Daoy (cell line): ENCODE measurements around the gene CCDC141. TPM values are rescaled to one million over a fixed set of nuclear protein-coding genes. Genes with fewer than 3 reads are reported as not detected.
"Not testable (repeated sequence)": the region's sequence is repeated elsewhere in the genome, so short reads cannot be mapped to it uniquely, and the experiment has no call there.

ENCODE experiments used
- DNase-seq: peaks from one replicate; pipeline ENCODE4 v3.0.0-alpha.2; 2015; ENCODE audit warnings: low read depth
- total RNA-seq: library from RNA; depleted of rRNA; stranded (reverse); fragments of >200 nt; shearing (Covaris generic); gene quantifications from 2 replicates; pipeline ENCODE4 v1.2.3, GENCODE V29; 2014; rRNA removed

Gene CCDC141, protein sequence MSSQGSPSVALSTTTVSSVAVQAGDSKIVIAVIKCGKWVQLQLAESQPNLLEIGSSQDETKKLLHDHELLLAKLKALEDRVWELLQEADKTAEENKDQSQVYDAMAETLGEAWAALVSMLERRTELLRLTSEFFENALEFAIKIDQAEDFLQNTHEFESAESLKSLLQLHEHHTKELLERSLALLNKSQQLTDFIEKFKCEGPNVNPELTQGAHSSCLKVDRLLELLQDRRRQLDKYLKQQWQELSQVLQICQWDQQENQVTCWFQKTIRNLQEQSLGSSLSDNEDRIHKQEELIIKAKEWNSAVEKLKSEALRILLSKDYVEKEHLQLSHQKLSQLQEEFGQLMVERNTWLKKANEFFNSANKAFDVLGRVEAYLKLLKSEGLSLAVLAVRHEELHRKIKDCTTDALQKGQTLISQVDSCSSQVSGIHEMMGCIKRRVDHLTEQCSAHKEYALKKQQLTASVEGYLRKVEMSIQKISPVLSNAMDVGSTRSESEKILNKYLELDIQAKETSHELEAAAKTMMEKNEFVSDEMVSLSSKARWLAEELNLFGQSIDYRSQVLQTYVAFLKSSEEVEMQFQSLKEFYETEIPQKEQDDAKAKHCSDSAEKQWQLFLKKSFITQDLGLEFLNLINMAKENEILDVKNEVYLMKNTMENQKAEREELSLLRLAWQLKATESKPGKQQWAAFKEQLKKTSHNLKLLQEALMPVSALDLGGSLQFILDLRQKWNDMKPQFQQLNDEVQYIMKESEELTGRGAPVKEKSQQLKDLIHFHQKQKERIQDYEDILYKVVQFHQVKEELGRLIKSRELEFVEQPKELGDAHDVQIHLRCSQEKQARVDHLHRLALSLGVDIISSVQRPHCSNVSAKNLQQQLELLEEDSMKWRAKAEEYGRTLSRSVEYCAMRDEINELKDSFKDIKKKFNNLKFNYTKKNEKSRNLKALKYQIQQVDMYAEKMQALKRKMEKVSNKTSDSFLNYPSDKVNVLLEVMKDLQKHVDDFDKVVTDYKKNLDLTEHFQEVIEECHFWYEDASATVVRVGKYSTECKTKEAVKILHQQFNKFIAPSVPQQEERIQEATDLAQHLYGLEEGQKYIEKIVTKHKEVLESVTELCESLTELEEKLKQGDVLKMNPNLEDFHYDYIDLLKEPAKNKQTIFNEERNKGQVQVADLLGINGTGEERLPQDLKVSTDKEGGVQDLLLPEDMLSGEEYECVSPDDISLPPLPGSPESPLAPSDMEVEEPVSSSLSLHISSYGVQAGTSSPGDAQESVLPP (N-terminal part only)
- total RNA-seq: not detected in 2 replicates

DNA sequence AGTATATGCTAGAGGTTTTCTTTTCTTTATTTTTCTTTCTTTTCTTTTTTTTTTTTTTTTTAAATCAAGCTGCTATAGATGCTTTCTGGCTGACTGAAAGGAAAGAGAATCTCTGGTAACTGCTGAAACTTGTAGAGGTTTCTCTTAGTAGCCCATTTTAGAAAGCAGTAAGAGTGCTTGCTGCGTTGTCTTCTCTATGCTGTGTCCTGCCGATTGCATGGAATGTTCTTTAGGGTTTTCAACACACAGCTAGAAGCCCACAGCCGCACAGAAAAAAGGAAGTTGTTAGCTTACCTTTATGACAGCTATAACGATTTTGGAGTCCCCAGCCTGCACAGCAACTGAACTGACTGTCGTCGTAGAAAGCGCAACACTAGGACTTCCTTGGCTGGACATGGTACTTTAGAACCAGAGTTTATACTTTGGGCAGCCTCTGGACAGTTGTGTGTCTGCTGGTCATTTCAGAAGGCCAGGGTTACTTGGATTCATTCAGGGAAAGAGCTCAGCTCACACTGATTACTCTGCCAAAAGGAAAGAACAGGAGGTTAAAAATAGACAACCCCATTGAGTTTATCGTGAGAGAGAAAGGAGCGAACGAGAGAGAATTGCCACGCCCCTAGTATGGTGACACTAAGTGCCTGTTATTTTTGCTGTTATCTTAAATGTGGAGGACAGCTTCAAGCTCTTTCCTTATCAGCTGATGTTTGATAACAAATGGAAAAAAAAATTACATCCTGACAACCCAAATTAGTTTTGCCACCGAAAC is at the start of gene CCDC141:
Gene CCDC141 (minus strand): TSS at position 592 of the 766 bp plus-strand sequence. CDS start 196 bp downstream, at position 396.
- DNase-seq: no peak

DNA sequence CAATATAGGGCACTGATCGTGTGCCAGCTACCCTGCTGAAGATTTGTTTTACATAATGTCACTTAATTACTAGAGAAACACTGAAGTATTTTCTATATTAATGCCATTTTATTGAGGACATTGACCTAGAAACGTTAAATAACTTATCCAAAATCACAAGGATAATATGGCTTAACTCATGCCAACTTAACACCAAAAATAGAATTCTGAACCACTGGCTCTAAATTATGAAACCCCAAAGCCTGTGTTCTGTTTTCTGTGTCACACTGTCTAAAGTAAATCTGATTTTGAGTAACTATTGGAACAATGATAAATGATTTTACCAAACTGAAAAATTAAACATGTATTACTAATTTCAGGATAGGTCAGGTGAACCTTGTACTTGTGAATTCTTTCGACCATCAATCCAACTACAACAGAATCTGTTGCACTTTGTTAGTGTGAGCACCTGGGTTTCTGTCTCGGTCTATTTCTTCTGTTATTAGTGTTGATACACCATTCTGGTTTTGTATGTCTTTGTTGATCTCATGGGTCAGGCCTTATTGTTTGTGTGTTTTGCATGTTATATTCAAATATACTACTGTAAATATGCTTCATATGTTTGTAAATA is 48.2 kb upstream of the CCDC141 start:
- no peak for DNase-seq

DNA sequence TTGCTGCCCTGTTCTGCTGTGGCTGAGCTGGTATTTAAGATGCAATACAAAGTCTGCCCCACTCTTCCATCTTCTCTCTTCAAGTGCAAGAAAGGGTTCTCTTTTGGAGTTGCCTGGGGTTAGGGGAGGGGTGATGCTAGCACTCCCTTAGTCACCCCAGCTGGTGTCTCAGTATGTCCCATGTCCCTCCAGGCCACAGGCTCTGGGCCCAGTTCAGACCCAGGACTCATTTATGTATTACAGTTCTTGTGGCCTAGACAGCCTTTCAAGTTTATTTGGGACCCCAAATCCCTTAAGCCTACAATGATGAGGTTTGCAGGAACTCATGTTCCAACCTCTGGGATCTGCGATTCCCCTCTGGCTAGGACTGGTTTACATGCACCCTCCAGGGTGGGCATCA is 47.2 kb upstream of the CCDC141 start:
- no peak for DNase-seq

DNA sequence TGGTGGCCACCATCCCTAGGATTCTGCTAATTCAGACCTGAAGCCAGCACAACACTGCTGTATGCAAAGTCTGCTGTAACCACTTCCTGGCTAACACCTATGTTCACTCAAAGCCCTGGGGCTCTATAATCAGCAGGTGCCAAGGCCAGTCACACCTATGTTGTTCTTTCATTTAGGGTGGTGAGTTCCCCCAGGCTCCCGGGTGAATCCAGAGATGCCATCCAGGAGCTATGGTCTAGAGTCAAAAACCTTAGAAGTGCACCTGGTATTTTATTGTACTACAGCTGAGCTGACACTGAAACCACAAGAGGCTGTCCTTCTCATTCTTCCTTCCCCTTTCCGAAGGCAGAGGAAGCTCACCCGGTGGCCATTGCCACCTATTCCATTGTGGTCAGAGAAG is 46.2 kb upstream of the CCDC141 start:
- no peak for DNase-seq

DNA sequence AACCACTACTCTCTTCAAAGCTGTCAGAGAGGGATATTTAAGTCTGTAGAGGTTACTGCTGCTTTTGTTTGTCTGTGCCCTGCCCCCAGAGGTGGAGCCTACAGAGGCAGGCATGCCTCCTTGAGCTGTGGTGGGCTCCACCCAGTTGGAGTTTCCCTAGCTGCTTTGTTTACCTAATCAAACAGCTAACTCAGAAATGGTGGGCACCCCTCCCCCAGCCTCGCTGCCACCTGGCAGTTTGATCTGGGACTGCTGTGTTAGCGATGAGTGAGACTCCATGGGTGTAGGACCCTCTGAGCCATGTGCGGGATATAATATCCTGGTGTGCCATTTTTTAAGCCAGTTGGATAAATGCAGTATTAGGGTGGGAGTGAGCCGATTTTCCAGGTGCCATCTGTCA is 43.0 kb upstream of the CCDC141 start:
- not testable (repeated sequence) for DNase-seq

DNA sequence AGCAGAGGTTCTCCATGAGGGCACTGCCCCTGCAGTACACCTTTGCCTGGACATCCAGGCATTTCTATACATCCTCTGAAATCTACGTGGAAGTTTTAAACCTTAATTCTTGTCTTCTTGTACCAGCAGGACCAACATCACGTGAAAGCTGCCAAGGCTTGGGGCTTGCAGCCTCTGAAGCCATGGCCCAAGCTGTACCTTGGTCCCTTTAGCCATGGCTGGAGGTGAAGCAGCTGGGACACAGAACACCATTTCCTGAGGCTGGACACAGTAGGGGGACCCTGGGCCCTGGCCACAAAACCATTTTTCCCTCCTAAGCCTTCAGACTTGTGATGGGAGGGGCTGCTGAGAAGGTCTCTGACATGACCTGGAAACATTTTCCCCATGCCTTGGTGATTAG is 32.8 kb upstream of the CCDC141 start:
- no peak for DNase-seq

DNA sequence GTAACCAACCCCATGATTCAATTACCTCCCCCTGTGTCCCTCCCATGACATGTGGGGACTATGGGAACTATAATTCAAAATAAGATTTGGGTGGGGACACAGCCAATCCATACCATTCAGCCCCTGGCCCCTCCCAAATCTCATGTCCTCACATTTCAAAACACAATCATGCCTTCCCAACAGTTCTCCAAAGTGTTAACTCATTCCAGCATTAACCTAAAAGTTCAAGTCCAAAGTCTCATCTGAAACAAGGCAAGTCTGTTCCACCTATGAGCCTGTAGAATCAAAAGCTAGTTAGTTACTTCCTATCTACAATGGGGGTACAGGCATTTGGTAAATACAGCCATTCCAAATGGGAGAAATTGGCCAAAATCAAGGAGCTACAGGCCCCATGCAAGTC is 32.0 kb upstream of the CCDC141 start:
- DNase-seq: no peak

DNA sequence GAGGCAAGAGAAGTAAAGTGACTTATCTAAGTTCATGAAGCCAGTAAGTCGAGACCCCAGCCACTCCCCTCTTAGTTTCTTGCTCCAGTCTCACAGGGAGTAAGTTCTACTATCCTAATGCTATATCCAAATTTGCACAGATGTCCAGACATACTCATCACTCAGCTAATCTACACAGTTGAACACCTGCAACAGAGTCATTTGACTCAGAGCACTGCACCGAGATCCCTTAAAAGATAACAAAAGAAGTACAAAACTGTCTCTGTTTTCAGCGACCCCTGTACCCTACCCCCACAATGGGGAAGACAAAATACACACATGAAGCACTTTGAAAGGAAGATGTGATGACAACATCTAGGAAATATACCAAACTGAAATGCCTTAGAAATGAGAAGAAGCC is 22.6 kb upstream of the CCDC141 start:
- no peak for DNase-seq

DNA sequence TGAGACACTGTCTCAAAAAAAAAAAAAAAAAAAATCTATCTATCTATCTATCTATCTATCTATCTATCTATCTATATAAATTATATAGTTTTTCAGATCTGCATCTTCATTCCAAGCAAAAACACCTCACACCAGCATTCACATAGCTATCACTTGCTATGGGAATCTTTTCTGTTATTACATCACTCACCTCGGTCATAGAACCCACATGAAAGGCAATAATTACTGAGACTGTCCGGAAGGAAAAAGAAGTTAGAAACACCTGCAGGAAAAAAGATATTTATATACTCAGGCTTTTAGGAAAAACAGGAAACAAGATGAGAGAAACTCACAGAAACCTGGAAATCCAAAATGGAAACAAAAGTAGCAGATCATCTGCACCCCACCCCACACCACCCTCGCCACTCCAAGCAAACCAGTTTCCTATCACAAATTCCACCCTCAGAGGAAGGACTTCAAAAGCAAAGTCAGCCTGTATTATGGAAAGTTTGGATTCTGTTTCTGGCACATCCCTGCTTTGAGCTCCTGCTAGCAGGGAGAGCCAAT is 21.9 kb upstream of the CCDC141 start:
- DNase-seq: no peak

DNA sequence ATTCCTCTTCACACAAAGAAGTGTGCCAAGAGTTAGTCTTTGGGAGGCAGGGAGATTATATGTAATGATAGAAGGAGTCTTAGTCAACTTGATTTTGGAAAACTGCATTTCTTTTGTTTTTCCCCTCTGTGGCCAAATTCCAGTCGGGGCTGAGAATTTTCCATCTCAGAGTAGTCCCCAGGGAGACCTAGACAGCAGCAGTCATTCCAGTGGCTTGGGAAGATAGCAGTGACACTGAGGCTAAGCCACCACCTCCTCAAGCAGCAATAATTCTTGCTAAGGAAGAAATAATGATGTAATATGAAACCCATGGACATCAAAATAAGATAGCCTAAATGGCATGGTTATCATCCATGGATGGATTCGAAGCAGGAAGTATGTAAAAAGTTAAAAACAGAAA is 21.0 kb upstream of the CCDC141 start:
- no peak for DNase-seq

DNA sequence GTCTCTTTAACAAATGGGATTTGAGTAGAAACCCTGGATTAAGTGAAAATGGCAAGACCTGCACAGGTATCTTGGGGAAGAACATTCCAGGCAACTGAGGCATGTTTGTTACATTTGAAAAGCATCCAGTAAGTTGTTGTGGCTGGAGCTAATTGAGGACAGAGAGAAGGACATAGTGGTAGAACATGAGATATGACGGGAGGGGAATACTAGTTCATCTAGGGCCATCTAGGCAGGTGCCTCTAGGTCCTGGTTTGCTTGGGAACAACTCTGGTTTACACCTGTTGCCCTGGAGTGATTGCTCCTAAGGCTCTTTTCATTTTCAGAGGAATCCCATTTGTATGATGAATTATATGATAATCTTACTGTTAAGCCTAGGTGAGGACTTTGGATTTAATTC is 19.7 kb upstream of the CCDC141 start:
- DNase-seq: no peak

DNA sequence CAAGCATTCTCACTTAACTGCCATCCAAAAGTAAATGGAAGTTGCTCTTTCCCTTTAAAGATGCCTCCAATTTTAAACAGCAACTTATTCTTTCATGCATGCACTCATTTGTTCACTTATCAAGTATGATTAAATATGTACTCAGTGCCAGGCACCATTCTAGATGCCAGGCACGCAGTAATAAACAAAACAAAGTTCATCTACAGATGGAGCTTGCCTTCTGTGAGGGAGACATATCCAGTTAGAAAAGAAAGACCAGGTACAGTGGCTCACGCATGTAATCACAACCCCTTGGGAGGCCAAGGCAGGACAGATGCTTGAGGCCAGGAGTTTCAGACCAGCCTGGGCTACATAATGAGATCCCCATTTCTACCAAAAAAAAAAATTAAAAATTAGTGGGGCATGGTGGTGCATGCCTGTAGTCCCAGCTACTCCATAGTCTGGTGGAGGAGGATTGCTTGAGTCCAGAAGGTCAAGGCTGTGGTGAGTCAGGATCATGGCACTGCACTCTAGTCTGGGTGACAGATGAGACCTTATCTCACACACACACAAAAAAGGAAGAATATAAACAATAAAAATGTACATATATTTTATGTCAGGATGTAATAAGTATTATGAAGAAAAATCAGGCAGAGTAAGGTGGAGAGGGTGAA is 19.2 kb upstream of the CCDC141 start:
- DNase-seq: no peak

DNA sequence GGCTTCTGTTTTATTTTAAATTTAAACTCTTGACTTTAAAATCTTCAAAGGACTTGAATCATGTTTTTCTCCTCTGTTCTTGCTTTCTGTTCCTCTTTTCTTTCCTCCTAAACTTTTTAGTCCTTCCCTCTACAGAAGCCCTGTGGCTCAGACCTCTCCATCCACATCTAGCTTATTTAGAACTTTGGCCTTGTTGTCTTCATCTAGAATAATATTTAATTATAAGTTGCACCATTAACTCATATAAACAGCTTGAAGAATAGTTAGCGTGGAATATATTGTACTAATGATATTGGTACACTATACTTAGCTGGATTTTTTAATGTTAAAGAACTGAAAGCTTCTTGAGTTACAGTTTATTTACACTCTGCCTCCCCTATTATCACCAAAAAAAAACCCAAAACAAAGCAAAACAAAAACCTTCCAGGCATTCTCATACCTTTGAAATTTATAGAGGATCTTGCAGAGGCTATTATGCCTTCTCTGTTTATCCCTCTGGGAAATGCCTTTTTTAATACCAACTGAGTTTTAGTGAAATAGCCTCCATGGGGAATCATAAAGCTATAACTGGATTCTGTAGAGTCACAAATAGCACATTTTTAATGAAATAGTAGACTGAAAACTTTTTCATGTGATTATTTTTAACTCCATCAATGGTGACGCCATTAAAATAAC is 9.2 kb upstream of the CCDC141 start:
- DNase-seq: no peak

DNA sequence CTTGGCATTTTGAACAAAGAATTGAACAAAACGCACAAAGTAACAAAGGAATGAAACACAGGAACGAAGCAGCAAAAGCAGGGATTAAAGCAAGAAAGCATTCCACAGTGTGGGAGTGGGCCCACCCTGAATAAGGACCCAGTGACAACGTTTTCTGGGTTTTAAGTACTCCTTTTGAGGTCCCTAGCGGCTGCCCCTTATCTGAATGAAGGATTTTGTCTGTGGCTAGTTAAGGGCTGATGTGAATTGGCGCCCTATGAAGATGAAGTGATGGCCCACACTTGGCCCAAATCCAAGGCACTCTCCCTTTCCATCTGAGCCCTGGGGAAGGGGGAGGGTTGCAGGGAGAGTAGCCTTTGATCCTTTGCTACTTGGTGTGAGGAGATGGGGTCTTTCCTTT is 7.8 kb upstream of the CCDC141 start:
- DNase-seq: no peak

DNA sequence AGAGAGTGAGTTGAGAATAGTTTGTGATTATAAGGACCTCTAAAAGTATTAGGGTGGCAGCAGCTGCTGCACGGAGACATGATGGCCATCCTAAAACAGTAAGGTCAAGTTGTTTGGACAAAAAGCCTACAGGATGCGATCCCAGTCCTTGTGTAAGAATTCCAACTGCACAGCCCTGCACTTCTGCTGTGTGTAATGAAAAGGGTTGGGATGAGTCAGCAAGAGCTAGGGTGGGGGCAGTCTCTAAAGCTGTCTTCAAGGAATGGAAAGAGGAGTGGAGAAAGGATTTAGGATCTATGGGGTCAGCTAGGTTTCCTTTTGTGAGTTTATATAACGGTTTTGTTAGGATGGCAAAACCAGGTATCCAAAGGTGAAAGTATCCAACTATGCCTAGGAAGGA is 3.6 kb upstream of the CCDC141 start:
- DNase-seq: not testable (repeated sequence)

DNA sequence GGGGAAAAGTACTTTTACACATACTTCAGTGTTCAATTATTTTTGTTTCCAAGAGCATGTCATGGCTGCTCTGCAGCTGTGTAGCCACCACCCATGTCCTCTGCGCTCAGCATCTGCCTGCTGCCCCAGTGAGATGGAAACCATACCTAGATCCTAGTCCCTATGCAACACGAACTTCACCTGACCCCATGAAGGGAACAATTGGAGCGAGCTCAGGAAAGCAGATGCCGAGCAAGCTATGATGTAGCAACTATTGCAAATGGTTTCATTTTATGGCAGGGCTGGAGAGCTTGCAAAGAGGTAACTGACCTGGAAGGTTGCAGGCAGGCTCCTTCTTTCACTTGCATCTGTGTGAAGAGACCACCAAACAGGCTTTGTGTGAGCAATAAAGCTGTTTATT is 1.3 kb upstream of the CCDC141 start:
- DNase-seq: no peak

DNA sequence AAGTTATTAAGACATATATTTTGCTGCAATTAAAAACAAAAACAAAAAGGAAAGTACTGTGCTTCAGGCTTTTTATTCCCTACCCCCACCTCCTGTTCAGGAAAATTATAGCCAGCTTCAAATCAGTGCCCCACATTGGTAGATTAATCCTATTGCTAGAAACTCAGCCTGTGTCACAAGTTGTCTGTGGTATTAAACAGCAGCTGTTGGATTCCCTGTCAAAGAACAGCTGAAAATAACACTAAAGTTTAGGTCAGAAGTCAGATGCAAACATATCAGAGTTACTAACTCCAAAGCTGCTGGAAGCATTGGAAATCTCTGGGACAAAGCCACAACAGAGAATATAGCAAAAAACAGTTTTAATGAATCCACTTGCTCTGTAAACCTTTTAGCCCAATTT is 818 bp upstream of the CCDC141 start:
- no peak for DNase-seq

DNA sequence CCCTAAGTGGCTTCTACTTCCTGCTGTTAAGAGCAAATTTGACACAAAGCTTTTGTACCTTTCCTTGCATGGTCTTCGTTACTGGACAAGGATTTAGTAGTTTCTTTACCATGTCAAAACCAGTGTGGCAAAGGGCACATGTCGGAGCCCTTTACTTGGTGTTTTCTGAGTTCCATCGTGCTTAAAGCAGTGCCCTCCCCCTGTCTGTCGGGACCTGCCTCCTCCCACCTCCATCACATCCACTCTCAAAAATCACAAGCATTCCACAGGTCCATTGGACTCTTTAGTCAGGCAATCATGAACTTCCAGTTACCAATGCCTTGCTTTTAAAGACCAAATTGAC is 763 bp downstream of the CCDC141 start:
- no peak for DNase-seq

DNA sequence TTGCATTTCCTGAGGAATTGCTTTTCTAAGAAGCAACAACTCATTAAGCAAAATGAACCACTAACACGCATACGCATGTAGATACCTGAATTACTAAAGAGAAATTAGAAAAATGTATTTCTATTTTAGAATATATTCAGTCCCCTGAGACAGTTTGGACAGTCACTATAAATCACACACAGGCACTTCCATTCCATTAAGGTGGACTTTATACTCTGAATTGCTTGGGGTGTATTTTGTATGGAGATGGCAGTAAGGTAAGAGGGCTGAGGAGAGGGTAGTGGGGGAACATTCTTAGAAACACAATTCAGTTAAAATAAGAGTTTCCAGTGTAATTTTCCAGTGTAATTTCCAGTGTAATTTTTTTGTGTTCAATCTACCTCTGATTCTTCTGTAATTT is 1.8 kb downstream of the CCDC141 start:
- DNase-seq: no peak

DNA sequence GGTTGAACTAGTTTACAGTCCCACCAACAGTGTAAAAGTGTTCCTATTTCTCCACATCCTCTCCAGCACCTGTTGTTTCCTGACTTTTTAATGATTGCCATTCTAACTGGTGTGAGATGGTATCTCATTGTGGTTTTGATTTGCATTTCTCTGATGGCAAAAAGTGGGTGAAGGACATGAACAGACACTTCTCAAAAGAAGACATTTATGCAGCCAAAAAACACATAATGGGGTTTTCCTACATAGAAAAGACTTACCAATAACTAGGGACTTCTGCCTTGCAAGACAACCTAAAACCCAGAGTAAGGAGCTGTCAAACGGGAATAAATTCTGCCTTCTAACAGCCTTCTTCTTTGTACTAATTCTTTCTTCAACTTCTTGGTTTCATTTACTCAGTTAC is 4.3 kb downstream of the CCDC141 start:
- DNase-seq: not testable (repeated sequence)
